Measurements from ENCODE around the gene PNPO.
"Not testable (repeated sequence)": the region's sequence is repeated elsewhere in the genome, so short reads cannot be mapped to it uniquely, and the experiment has no call there.

PNPO gene

GRCh38 chr17:47918991-47919390, 22.4 kb upstream of the PNPO start:
- DNase-seq = no peak

GRCh38 chr17:47919889-47920288, 21.5 kb upstream of the PNPO start:
- DNase-seq = not testable (repeated sequence)

GRCh38 chr17:47924785-47925677, 16.3 kb upstream of the PNPO start:
- DNase-seq = no peak

GRCh38 chr17:47925678-47925988, 15.7 kb upstream of the PNPO start:
- DNase-seq = no peak

GRCh38 chr17:47927821-47928400, 13.5 kb upstream of the PNPO start:
- no peak for DNase-seq

GRCh38 chr17:47928415-47928814, 13.0 kb upstream of the PNPO start:
- no peak for DNase-seq

GRCh38 chr17:47929218-47930000, 12.0 kb upstream of the PNPO start:
- DNase-seq = no peak

GRCh38 chr17:47931848-47932247, 9.5 kb upstream of the PNPO start:
- DNase-seq = no peak

GRCh38 chr17:47934856-47935255, 6.5 kb upstream of the PNPO start:
- DNase-seq = no peak

GRCh38 chr17:47935468-47935867, 5.9 kb upstream of the PNPO start:
- DNase-seq = not testable (repeated sequence)

- DNase-seq = peak; percentile 99
These were observed 5.4 kb upstream of the PNPO start for GRCh38 chr17:47935961-47936360.

GRCh38 chr17:47937941-47938340, 3.4 kb upstream of the PNPO start:
- DNase-seq = no peak

- no peak for DNase-seq
These were observed 732 bp downstream of the PNPO start for GRCh38 chr17:47942096-47942510.

GRCh38 chr17:47942568-47942967, 1.2 kb downstream of the PNPO start:
- no peak for DNase-seq

- no peak for DNase-seq
These were observed 3.7 kb downstream of the PNPO start for GRCh38 chr17:47945080-47945479.

GRCh38 chr17:47945529-47946508, 4.4 kb downstream of the PNPO start:
- no peak for DNase-seq

GRCh38 chr17:47946516-47946915, 5.1 kb downstream of the PNPO start:
- DNase-seq = no peak

- peak; percentile 88 for DNase-seq
These were observed 5.6 kb downstream of the PNPO start for GRCh38 chr17:47946929-47947397.

GRCh38 chr17:47948706-47949196, 7.4 kb downstream of the PNPO start:
- no peak for DNase-seq

- DNase-seq = peak; percentile 84
These were observed 7.9 kb downstream of the PNPO start for GRCh38 chr17:47949197-47949759.

- DNase-seq = no peak
These were observed 8.6 kb downstream of the PNPO start for GRCh38 chr17:47949946-47950345.

GRCh38 chr17:47950448-47950847, 9.1 kb downstream of the PNPO start:
- DNase-seq = no peak

Measured in hematopoietic multipotent progenitor cell treated with erythropoietin and hydrocortisone succinate and interleukin-3 and kit ligand, for 8 days (in vitro differentiated cells).